ENCODE measurements around the gene CRYBG1.
A peak's percentile ranks its signal among the peaks of the same experiment; 100 is the strongest.

The CRYBG1 gene

DNA sequence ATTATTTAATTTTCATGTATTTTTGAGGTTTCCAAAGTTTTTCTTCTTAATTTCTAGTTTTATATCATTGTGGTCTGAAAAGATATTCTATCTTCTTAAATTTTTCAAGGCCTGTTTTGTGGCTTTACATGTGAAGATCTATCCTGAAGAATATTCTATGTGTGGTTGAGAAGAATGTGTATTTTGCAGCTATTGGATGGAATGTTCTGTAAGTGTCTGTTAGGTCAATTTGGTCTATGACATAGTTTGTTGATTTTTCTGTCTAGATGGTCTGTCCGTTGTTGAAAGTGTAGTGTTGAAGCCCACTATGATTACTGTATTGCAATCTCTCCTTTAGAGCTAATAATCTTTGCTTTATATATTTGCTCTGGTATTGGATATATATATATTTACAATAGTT lies 125.7 kb downstream of the CRYBG1 start:
- no peak overlapping the region for H3K27ac Mint-ChIP-seq
- H3K4me1 Mint-ChIP-seq, result no peaks in the 10 kb centered on the region
- no peaks in the 10 kb centered on the region for H3K36me3 Mint-ChIP-seq
- H3K9me3 Mint-ChIP-seq, result peaks cover 6% of the 10 kb centered on the region
- H3K27me3 Mint-ChIP-seq, result no peaks in the 10 kb centered on the region
- no peak overlapping the region for H3K4me3 Mint-ChIP-seq

DNA sequence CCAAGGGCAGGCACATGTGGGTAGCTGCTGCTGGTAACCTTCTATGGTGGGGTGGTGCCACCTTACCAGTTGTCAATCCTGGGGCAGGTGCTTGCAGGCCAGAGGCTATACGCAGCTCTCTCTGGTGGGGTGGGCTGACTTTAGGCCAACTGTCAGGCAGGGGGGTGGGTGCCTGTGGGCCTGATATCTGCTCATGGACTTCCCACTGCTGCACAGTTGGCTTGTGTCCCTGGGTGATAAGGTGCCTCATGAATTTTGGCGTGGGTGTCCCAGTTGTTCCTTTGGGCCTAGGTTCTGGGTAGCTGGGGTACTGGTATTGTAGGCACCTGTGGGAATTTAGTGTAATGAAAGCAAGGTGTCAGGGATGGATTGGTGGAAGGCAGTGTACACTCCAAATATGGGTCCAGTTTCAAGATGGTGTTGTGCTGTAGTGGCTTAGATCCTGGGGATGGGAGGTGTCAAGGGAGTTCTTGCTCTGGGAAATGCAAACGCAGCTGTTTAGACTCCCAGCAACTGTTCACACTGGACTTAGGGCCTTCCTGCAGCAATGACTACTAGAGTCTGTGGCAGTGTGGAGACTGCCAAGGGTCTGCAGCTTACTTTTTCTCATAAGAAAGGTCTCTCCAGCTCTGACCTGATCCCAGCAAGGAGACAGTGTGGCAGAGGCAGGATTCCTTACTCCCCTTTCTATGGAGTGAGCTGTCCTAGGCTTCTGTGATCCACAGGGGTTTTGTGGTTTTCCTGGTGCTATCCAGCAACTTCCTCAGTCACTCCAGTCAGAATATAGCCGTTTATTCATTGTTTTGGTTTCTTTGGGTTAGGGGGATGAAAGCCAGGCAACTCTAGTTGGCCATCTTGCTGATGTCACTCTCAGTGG lies 128.2 kb downstream of the CRYBG1 start:
- no peak overlapping the region for H3K27ac Mint-ChIP-seq
- H3K4me3 Mint-ChIP-seq, result no peak overlapping the region
- H3K36me3 Mint-ChIP-seq, result no peaks in the 10 kb centered on the region
- H3K9me3 Mint-ChIP-seq, result peaks cover 6% of the 10 kb centered on the region
- H3K27me3 Mint-ChIP-seq, result no peaks in the 10 kb centered on the region
- H3K4me1 Mint-ChIP-seq, result no peaks in the 10 kb centered on the region

DNA sequence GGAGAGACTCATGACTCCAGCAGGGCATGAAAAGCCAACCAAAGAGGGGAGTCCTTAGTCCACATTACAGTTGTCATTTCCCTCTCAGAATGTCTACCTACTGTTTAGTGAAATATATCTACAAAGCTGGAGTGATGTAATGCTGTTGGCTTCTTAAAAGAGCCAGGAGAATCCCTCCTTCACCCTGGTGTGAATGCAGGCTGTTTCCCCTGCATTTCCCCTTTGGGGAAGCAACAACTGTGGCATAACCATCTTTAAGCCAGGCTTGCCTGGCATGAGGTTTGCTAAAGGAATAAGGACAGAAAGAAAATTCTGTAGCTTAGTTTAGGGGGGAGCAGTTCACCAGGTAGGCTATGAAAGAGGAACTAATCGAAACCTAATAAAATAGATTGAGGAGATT lies 129.5 kb downstream of the CRYBG1 start:
- Mint-ChIP-seq H3K4me1 (peaks cover 3% of the 10 kb centered on the region), H3K4me3 (no peak overlapping the region), H3K36me3 (no peaks in the 10 kb centered on the region), H3K27ac (no peak overlapping the region), H3K27me3 (no peaks in the 10 kb centered on the region), H3K9me3 (peaks cover 6% of the 10 kb centered on the region)

DNA sequence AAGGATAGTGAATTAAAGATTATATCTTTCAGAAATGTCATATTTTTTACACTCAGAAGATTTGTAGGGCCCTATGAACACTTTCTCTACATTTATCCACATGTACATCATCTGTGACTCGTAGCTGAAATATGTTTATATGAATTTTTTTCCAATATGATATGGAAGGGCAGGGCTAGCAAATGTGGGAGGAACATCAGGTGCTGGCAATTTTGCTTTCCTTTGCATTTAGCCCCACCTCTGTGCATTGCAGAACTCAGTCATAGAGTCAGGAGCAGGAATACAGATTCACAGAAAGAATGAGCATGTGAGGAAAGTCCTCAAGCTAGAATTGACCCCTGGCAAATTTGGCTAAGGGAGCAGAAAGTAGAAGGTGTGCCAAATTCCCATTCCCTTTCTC lies 129.9 kb downstream of the CRYBG1 start:
- Mint-ChIP-seq H3K4me1 (peaks cover 4% of the 10 kb centered on the region), H3K27me3 (no peaks in the 10 kb centered on the region), H3K4me3 (no peak overlapping the region), H3K27ac (no peak overlapping the region), H3K36me3 (no peaks in the 10 kb centered on the region), H3K9me3 (peaks cover 6% of the 10 kb centered on the region)

DNA sequence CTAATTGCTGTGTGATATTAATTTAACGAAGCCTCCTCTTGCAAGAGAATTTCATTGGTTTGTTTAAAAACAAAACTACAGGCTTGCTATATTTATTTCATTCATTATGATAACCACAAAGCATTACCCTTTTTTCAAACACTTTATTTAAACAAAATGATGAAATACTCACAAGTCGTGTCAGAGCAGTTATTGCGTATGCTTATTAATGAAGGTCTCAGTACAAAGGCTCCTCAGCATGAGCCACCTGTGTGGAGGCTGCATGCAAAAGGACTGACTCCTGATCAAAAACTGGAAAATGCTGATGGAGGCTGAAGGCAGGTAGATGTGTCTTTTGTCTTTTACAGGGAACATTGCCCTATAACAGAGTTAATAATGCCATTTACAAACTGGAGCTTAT lies 130.5 kb downstream of the CRYBG1 start:
- Mint-ChIP-seq H3K36me3 (no peaks in the 10 kb centered on the region), H3K4me3 (no peak overlapping the region), H3K27ac (no peak overlapping the region), H3K27me3 (no peaks in the 10 kb centered on the region), H3K4me1 (peaks cover 4% of the 10 kb centered on the region), H3K9me3 (peaks cover 6% of the 10 kb centered on the region)

DNA sequence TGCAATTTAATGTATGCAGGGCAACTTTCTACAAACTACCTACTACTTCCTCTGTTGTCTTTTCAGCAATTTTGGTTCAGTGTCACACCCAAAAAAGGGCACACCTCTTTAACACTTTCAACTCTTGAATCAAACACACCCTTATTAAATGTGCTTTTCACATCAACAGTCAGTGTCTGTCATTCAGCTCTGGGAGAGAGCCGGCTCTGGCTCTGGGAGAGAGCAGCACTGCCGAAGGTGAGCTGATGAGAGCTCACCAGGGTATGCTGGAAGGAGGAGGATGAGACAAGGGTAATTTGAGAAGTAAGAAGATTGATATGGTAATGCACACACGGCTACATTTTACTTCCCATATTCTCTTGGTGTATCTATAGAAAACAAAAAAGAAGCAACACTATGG lies 134.5 kb downstream of the CRYBG1 start:
- Mint-ChIP-seq H3K27ac (no peak overlapping the region), H3K9me3 (no peaks in the 10 kb centered on the region), H3K4me1 (peaks cover 4% of the 10 kb centered on the region), H3K27me3 (no peaks in the 10 kb centered on the region), H3K36me3 (no peaks in the 10 kb centered on the region), H3K4me3 (no peak overlapping the region)

DNA sequence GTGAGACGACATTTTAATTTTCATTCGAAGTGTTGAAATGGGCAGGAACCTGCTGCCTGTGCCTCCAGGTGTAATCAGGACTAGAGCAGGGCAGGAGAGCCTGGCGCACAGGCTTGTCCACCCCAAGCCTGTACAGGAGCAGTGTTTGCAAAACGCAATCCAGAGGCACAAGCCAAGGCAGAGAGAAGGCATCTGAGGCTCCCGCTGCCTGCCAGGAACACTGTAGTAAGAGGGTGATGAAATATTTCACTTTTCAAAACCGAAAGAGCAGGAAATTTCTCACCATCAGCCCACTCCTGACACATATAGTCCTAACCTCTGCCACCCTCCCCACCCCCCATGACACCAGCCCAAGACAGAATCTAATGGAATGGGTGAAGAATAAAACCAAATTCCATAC lies 136.3 kb downstream of the CRYBG1 start:
- H3K36me3 Mint-ChIP-seq, result no peaks in the 10 kb centered on the region
- H3K4me3 Mint-ChIP-seq, result no peak overlapping the region

DNA sequence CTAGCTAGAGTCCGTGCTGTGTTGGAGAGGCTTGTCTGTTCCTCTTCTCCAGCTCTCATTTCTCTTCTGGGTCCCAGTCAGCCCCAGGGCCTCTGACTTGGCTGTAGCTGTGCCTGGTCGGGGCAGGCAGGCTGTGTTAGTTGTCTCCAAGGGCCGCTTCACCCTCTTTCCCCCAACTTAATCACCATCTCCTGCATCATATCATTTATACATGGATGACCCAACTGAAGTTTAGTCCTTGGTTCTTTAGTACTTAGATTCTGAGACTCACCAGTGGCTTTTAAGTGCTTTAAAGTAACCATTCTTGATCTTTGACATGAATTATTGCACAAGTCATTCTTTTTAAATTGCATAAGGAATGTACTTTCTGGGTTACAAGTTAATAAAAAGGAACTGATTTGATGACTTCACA lies 141.4 kb downstream of the CRYBG1 start:
- H3K27ac Mint-ChIP-seq, result no peak overlapping the region
- no peaks in the 10 kb centered on the region for H3K4me1 Mint-ChIP-seq
- no peaks in the 10 kb centered on the region for H3K9me3 Mint-ChIP-seq
- no peaks in the 10 kb centered on the region for H3K36me3 Mint-ChIP-seq
- no peaks in the 10 kb centered on the region for H3K27me3 Mint-ChIP-seq
- H3K4me3 Mint-ChIP-seq, result no peak overlapping the region

More for the DNA sequence above, 136.3 kb downstream of the CRYBG1 start:
- Mint-ChIP-seq H3K27me3 (no peaks in the 10 kb centered on the region), H3K4me1 (peaks cover 4% of the 10 kb centered on the region), H3K9me3 (no peaks in the 10 kb centered on the region), H3K27ac (no peak overlapping the region)

DNA sequence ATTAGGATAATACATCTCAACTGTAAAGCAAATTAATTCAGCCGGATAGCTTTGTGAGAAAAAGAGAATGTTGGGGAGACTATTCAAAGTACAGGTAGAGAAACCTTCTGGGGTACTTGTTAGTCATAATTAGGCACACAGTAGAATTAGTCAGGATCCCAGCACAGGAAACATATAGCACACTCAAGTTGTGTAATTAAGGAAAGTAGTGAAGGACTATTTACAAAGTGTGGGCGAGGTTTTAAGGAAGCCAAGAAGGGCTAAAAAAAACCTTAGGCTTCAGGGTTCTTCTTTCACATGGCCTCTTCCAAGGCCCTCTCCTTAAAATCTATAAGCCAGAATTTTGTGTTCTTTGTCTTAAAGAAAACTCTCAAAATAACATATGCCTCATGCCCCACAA lies 142.0 kb downstream of the CRYBG1 start:
- no peaks in the 10 kb centered on the region for H3K9me3 Mint-ChIP-seq
- H3K27me3 Mint-ChIP-seq, result no peaks in the 10 kb centered on the region
- no peak overlapping the region for H3K27ac Mint-ChIP-seq
- no peaks in the 10 kb centered on the region for H3K36me3 Mint-ChIP-seq
- H3K4me1 Mint-ChIP-seq, result no peaks in the 10 kb centered on the region
- H3K4me3 Mint-ChIP-seq, result no peak overlapping the region

DNA sequence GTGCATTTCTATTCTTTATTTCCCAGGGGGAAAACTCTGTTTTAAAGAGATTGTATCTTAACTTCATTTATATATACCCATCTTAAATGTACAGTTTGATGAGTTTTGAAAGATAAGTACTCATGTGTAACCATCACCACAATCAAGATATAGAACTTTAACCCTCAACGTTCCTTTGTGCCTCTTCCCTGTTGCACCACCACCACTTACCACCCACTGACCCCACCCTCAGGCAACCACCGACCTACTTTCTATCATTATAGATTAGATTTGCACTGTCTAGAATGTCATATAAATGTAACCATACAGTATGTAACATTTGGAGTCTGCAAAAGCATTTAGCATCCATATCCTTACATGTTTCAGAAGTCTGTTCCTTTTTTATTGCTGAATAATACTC lies 147.8 kb downstream of the CRYBG1 start:
- Mint-ChIP-seq H3K27me3 (peaks cover 1% of the 10 kb centered on the region), H3K4me1 (peaks cover 23% of the 10 kb centered on the region), H3K36me3 (no peaks in the 10 kb centered on the region), H3K9me3 (no peaks in the 10 kb centered on the region), H3K27ac (peak overlapping the region; percentile 8), H3K4me3 (no peak overlapping the region)

DNA sequence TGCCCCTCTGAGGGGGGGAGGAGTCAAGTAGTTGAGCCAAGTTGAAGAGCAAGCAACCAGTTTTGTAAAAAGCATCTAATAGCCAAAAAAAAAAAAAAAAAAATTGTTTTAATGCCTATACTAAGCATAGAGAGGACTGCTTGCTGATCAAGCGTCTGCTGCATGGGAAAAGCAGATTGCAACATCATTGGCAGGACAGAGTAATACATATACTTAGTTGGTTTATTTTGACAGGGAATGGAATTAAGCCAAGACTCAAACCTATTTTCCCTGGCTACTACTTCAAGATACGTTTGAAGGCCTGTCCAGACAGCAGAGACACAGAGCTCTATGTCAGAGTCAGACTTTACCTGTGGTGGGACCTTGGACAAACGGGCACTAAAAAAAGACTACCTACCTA lies 148.3 kb downstream of the CRYBG1 start:
- Mint-ChIP-seq H3K27me3 (peaks cover 1% of the 10 kb centered on the region), H3K4me3 (no peak overlapping the region), H3K27ac (peak overlapping the region; percentile 8), H3K4me1 (peaks cover 29% of the 10 kb centered on the region), H3K36me3 (no peaks in the 10 kb centered on the region), H3K9me3 (no peaks in the 10 kb centered on the region)

DNA sequence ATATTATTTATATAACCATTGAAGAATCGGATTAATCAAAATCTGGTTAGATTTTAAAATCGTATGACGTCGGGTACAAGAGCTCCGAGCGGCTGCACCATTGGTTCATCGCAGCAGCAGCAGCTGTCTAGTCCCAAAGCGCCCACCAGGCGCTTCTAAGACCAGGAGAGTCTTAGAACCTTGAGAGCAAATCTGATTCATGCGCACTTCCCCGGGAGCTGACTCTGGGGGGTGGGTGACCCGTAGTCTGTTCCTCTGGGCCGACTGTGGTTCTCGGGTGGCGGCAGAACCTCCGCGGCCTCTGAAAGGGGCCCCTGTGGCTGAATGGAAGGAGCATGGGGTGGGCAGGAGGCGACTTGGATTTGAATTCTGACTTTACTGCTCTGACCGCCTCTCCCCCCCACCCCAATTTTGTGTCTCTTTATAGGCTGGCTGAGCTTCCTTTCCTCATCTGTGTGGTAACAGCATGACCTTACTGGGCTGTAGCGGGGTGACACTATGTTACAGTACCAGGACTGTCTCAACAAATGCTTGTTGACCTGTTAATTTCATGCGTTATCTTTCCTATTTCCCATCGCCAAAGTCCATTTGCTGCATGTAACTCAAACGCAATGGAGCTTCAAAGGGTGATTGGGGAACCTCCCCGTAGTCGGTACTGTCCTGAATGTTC lies 149.0 kb downstream of the CRYBG1 start:
- H3K27me3 Mint-ChIP-seq, result peaks cover 1% of the 10 kb centered on the region
- H3K9me3 Mint-ChIP-seq, result no peaks in the 10 kb centered on the region
- H3K4me3 Mint-ChIP-seq, result peak overlapping the region; percentile 92
- H3K27ac Mint-ChIP-seq, result no peak overlapping the region
- peaks cover 36% of the 10 kb centered on the region for H3K4me1 Mint-ChIP-seq
- no peaks in the 10 kb centered on the region for H3K36me3 Mint-ChIP-seq

DNA sequence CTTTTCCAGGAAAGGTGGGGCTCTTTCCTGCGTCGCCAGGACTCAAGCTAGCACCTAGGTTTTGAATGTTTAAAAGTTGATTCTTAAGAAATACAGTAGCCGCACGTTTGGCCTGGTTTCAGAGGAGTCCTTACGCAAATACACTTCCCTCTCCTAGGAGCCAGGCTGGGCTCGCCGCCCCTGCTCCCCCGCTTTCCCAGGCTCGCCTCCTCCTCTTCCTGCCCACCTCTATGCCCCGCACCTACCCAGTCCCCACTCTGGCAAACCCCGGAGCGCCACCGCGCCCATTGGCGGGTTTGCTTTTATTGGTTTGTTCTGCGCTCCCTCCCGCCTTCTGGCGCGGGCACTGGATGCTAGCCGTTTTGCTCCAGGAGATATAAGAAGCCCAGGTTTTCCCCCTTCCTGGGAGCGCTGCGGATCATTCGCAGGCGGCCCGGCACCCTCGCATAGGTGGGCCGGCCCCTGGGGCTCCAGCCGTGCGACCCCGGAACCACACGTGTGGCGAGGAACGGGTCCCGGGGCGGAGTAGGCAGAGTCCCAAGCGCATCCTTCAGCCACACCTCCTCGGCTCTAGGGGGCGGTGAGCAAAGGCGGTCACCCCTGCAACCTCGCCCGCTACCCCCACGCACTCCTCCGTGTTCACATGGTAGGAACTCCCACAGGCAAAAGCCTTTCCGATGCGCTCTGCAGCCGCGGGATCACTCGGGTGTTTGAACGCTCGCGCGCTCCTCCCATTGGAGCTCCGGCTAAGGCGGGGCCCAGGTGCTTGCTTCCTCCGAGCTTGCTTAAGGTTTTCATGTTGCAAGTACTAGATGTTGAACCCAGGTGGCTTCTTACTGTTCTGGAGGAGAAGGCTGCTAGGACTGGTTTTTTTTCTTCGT lies 149.8 kb downstream of the CRYBG1 start:
- Mint-ChIP-seq H3K36me3 (no peaks in the 10 kb centered on the region), H3K4me1 (peaks cover 44% of the 10 kb centered on the region), H3K27me3 (peaks cover 1% of the 10 kb centered on the region), H3K9me3 (no peaks in the 10 kb centered on the region), H3K27ac (peak overlapping the region; percentile 76), H3K4me3 (peak overlapping the region; percentile 92)

DNA sequence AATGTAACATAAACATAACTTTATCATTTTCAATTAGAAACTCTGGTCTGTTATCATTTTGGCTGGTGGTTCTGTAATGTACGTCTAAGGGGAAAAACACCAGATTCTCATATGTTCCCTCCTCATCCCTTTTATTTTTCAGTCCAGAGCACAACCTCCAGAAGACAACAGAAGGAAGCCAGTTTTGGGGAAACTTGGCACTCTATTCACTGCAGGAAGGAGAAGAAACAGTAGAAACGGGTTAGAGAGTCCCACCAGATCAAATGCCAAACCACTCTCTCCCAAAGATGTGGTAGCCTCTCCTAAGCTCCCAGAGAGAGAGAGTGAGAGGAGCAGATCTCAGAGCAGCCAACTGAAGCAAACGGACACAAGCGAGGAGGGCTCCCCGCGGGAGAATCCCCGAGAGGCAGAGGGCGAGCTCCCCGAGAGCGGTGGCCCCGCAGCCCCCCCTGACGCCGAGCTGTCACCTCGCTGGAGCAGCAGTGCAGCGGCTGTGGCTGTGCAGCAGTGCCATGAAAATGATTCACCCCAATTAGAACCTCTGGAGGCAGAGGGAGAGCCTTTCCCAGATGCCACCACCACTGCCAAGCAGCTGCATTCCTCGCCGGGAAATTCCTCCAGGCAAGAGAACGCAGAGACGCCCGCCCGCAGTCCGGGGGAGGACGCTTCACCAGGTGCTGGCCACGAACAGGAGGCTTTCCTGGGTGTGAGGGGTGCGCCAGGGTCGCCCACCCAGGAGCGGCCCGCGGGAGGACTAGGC lies 151.0 kb downstream of the CRYBG1 start:
- peak overlapping the region; percentile 96 for H3K27ac Mint-ChIP-seq
- H3K9me3 Mint-ChIP-seq, result no peaks in the 10 kb centered on the region

More for the DNA sequence above, 151.0 kb downstream of the CRYBG1 start:
- Mint-ChIP-seq H3K4me1 (peaks cover 49% of the 10 kb centered on the region), H3K4me3 (peak overlapping the region; percentile 92), H3K36me3 (no peaks in the 10 kb centered on the region), H3K27me3 (peaks cover 1% of the 10 kb centered on the region)

Measured in activated naive CD4-positive, alpha-beta T cell treated with anti-CD3 and anti-CD28 coated beads, Interleukin-2, amount 50 U/mL, for 24 hours (primary cell).